BLaER1 treated with 17β-estradiol and CSF1 and Interleukin-3, amounts not matched to agents 10 nM and 100 nM (cell line): ENCODE measurements around the gene E2F1.
A peak's percentile ranks its signal among the peaks of the same experiment; 100 is the strongest.

Experiments used
- H3K27ac ChIP-seq, 11 experiments: shearing (Covaris generic); formaldehyde crosslinking; 2 replicates each; pipeline ENCODE4 v1.8.1; 2022
- H3K27me3 ChIP-seq, 11 experiments: shearing (Covaris generic); formaldehyde crosslinking; 2 replicates each; pipeline ENCODE4 v1.8.1; 2022
- H3K36me3 ChIP-seq, 11 experiments: shearing (Covaris generic); formaldehyde crosslinking; 2 replicates each; pipeline ENCODE4 v1.8.1; 2022
- H3K4me1 ChIP-seq, 10 experiments: shearing (Covaris generic); formaldehyde crosslinking; 2 replicates each; pipeline ENCODE4 v1.8.1; 2022
- H3K4me2 ChIP-seq, 11 experiments: shearing (Covaris generic); formaldehyde crosslinking; 2 replicates each; pipeline ENCODE4 v1.8.1; 2022
- H3K4me3 ChIP-seq, 10 experiments: shearing (Covaris generic); formaldehyde crosslinking; 2 replicates each; pipeline ENCODE4 v1.8.1; 2022
- H3K9ac ChIP-seq, 11 experiments: shearing (Covaris generic); formaldehyde crosslinking; 2 replicates each; pipeline ENCODE4 v1.8.1; 2022
- H3K9me3 ChIP-seq, 11 experiments: shearing (Covaris generic); formaldehyde crosslinking; replicated peaks in 1 of 11; 2 replicates each; pipeline ENCODE4 v1.8.1; 2022
- H4K20me1 ChIP-seq, 11 experiments: shearing (Covaris generic); formaldehyde crosslinking; 2 replicates each; pipeline ENCODE4 v1.8.1; 2022
- Cebpa-rat ChIP-seq, 11 experiments: shearing (Covaris generic); IDR thresholded peaks; 2 replicates each; pipeline ENCODE4 v1.8.1; 2022

Gene E2F1

GRCh38 chr20:33684533-33685327, 1.5 kb downstream of the E2F1 start:
- Histone ChIP-seq H3K9ac (peak overlapping the region; percentile 72 to 98 (median 95); a peak in 21 of 22 replicates), H3K27me3 (no peaks in the 10 kb centered on the region), H3K27ac (peak overlapping the region in 10 of 11 experiments; percentile 46 to 96 (median 95); a peak in 18 of 22 replicates), H3K4me1 (peaks cover 38 to 92% (median 89%) of the 10 kb centered on the region in 10 experiments), H3K9me3 (no peaks in the 10 kb centered on the region), H4K20me1 (peaks cover 0 to 60% (median 55%) of the 10 kb centered on the region in 11 experiments; a peak in 18 of 22 replicates), H3K36me3 (peaks cover 0 to 43% (median 19%) of the 10 kb centered on the region in 11 experiments; a peak in 16 of 22 replicates), H3K4me2 (peak overlapping the region; percentile 76 to 98 (median 93)), H3K4me3 (peak overlapping the region; percentile 71 to 88 (median 82))
- no peak for TF ChIP-seq Cebpa-rat (IDR thresholded peaks at IDR 0.05)

- Histone ChIP-seq H3K27ac (peak overlapping the region in 2 of 11 experiments; percentile 7 to 17; a peak in 1 of 22 replicates), H4K20me1 (peaks cover 0 to 88% (median 81%) of the 10 kb centered on the region in 11 experiments; a peak in 18 of 22 replicates), H3K36me3 (peaks cover 0 to 72% (median 47%) of the 10 kb centered on the region in 11 experiments; a peak in 17 of 22 replicates), H3K4me1 (peaks cover 21 to 71% (median 65%) of the 10 kb centered on the region in 10 experiments), H3K4me2 (peak overlapping the region in 8 of 11 experiments; percentile 30 to 96 (median 75); a peak in 16 of 22 replicates), H3K9ac (peak overlapping the region in 4 of 11 experiments; percentile 19 to 48 (median 36); a peak in 3 of 22 replicates), H3K9me3 (no peaks in the 10 kb centered on the region), H3K27me3 (no peaks in the 10 kb centered on the region), H3K4me3 (no peak overlapping the region)
- no peak for TF ChIP-seq Cebpa-rat (IDR thresholded peaks at IDR 0.05)
Observed at GRCh38 chr20:33681728-33682353, 4.3 kb downstream of the E2F1 start.

- Histone ChIP-seq H3K4me3 (no peak overlapping the region), H3K4me2 (peak overlapping the region in 8 of 11 experiments; percentile 29 to 93 (median 58); a peak in 15 of 22 replicates), H3K4me1 (peaks cover 18 to 67% (median 61%) of the 10 kb centered on the region in 10 experiments), H3K9me3 (no peaks in the 10 kb centered on the region), H3K27me3 (no peaks in the 10 kb centered on the region), H3K36me3 (peaks cover 0 to 77% (median 53%) of the 10 kb centered on the region in 11 experiments; a peak in 17 of 22 replicates), H4K20me1 (peaks cover 0 to 94% (median 82%) of the 10 kb centered on the region in 11 experiments; a peak in 18 of 22 replicates), H3K27ac (peak overlapping the region in 2 of 11 experiments; percentile 7 to 17; a peak in 3 of 22 replicates), H3K9ac (peak overlapping the region in 4 of 11 experiments; percentile 26 to 60 (median 58); a peak in 2 of 22 replicates)
- no peak for TF ChIP-seq Cebpa-rat (IDR thresholded peaks at IDR 0.05)
Observed at GRCh38 chr20:33681288-33681687, 4.9 kb downstream of the E2F1 start.

- Histone ChIP-seq H3K9me3 (no peaks in the 10 kb centered on the region), H3K27ac (peak overlapping the region in 1 of 11 experiments; percentile 49; a peak in 2 of 22 replicates), H3K4me2 (peak overlapping the region in 7 of 11 experiments; percentile 29 to 93 (median 59); a peak in 14 of 22 replicates), H3K27me3 (no peaks in the 10 kb centered on the region), H3K4me3 (no peak overlapping the region), H4K20me1 (peaks cover 0 to 100% (median 84%) of the 10 kb centered on the region in 11 experiments; a peak in 18 of 22 replicates), H3K36me3 (peaks cover 0 to 83% (median 58%) of the 10 kb centered on the region in 11 experiments; a peak in 17 of 22 replicates), H3K4me1 (peaks cover 18 to 68% (median 62%) of the 10 kb centered on the region in 10 experiments), H3K9ac (peak overlapping the region in 5 of 11 experiments; percentile 31 to 60 (median 56); a peak in 4 of 22 replicates)
- TF ChIP-seq Cebpa-rat (IDR thresholded peaks at IDR 0.05) = no peak
Observed at GRCh38 chr20:33680686-33681085, 5.5 kb downstream of the E2F1 start.

GRCh38 chr20:33679758-33680485, 6.3 kb downstream of the E2F1 start:
- H3K4me1 ChIP-seq = peaks cover 15 to 66% (median 58%) of the 10 kb centered on the region in 10 experiments
- peak overlapping the region in 9 of 11 experiments; percentile 5 to 93 (median 58); a peak in 15 of 22 replicates for H3K4me2 ChIP-seq
- peaks cover 0 to 85% (median 58%) of the 10 kb centered on the region in 11 experiments; a peak in 17 of 22 replicates for H3K36me3 ChIP-seq
- H3K27ac ChIP-seq = peak overlapping the region in 4 of 11 experiments; percentile 19 to 49 (median 32); a peak in 8 of 22 replicates
- peak overlapping the region in 1 of 10 experiments; percentile 22; a peak in 1 of 20 replicates for H3K4me3 ChIP-seq
- TF ChIP-seq Cebpa-rat (IDR thresholded peaks at IDR 0.05) = no peak
- peaks cover 0 to 99% (median 84%) of the 10 kb centered on the region in 11 experiments; a peak in 18 of 22 replicates for H4K20me1 ChIP-seq
- H3K27me3 ChIP-seq = no peaks in the 10 kb centered on the region
- peak overlapping the region in 7 of 11 experiments; percentile 3 to 60 (median 48); a peak in 8 of 22 replicates for H3K9ac ChIP-seq
- H3K9me3 ChIP-seq = no peaks in the 10 kb centered on the region

GRCh38 chr20:33677991-33678702, 8.0 kb downstream of the E2F1 start:
- H3K4me2 ChIP-seq = no peak overlapping the region
- TF ChIP-seq Cebpa-rat (IDR thresholded peaks at IDR 0.05) = no peak
- no peaks in the 10 kb centered on the region for H3K9me3 ChIP-seq
- no peak overlapping the region for H3K4me3 ChIP-seq
- H3K36me3 ChIP-seq = peaks cover 0 to 72% (median 53%) of the 10 kb centered on the region in 11 experiments; a peak in 17 of 22 replicates
- peaks cover 18 to 62% (median 53%) of the 10 kb centered on the region in 10 experiments for H3K4me1 ChIP-seq
- peak overlapping the region in 1 of 11 experiments; percentile 29; a peak in 1 of 22 replicates for H3K9ac ChIP-seq
- no peak overlapping the region for H3K27ac ChIP-seq
- peaks cover 0 to 88% (median 67%) of the 10 kb centered on the region in 11 experiments; a peak in 18 of 22 replicates for H4K20me1 ChIP-seq
- H3K27me3 ChIP-seq = no peaks in the 10 kb centered on the region
